SK-N-SH treated with all-trans-retinoic acid at 6 μM for 48 hours (cell line): ENCODE results near the gene RGL1.

ENCODE experiments used
- ARNTL ChIP-seq: fragments of 450-650 bp; formaldehyde crosslinking; IDR thresholded peaks from 2 replicates; pipeline ENCODE4 v1.5.0; 2020; ENCODE audit warnings: low read depth, mild to moderate bottlenecking, moderate library complexity, borderline replicate concordance
- BACH2 ChIP-seq: fragments of 250-450 bp; sonication (Bioruptor Pico); IDR thresholded peaks from 2 replicates; pipeline ENCODE4 v1.9.0; 2021; ENCODE audit warnings: mild to moderate bottlenecking, borderline replicate concordance
- CSDC2 ChIP-seq: fragments of 250-450 bp; sonication (Bioruptor Pico); IDR thresholded peaks from 2 replicates; pipeline ENCODE4 v1.5.0; 2020; ENCODE audit warnings: mild to moderate bottlenecking, moderate library complexity
- ESRRG ChIP-seq: fragments of 250-450 bp; sonication (Bioruptor Pico); IDR thresholded peaks from 2 replicates; pipeline ENCODE4 v1.6.1; 2021; ENCODE audit warnings: mild to moderate bottlenecking
- ISL1 ChIP-seq: fragments of 250-450 bp; sonication (Bioruptor Pico); IDR thresholded peaks from 2 replicates; pipeline ENCODE4 v2.1.2; 2022; ENCODE audit warnings: mild to moderate bottlenecking, moderate library complexity
- OSR1 ChIP-seq: fragments of 250-450 bp; sonication (Bioruptor Pico); IDR thresholded peaks from 2 replicates; pipeline ENCODE4 v1.8.0; 2022; ENCODE audit warnings: moderate library complexity, mild to moderate bottlenecking, inconsistent platforms
- PATZ1 ChIP-seq: fragments of 250-450 bp; sonication (Bioruptor Pico); IDR thresholded peaks from 2 replicates; pipeline ENCODE4 v1.8.0; 2020; ENCODE audit warnings: mild to moderate bottlenecking, moderate library complexity, borderline replicate concordance
- SNAI2 ChIP-seq: fragments of 250-450 bp; sonication (Bioruptor Pico); IDR thresholded peaks from 2 replicates; pipeline ENCODE4 v1.5.0; 2020; ENCODE audit warnings: mild to moderate bottlenecking, moderate library complexity
- TOX ChIP-seq: fragments of 250-450 bp; sonication (Bioruptor Pico); IDR thresholded peaks from 2 replicates; pipeline ENCODE4 v1.8.0; 2021; ENCODE audit warnings: mild to moderate bottlenecking, moderate library complexity, borderline replicate concordance
- ZC3H10 ChIP-seq: fragments of 250-450 bp; sonication (Bioruptor Pico); IDR thresholded peaks from 2 replicates; pipeline ENCODE4 v1.5.1; 2021; ENCODE audit warnings: mild to moderate bottlenecking, moderate library complexity
- ZFP30 ChIP-seq: fragments of 450-650 bp; formaldehyde crosslinking; IDR thresholded peaks from 2 replicates; pipeline ENCODE4 v1.5.0; 2022; ENCODE audit warnings: mild to moderate bottlenecking, moderate library complexity

- TF ChIP-seq BACH2 (CRISPR knock-in tag): no peak
- TF ChIP-seq PATZ1: no peak
- no peak for TF ChIP-seq ZC3H10
- no peak for TF ChIP-seq ISL1 (CRISPR knock-in tag)
- no peak for TF ChIP-seq CSDC2 (CRISPR knock-in tag)
- no peak for TF ChIP-seq ARNTL (CRISPR knock-in tag)
- no peak for TF ChIP-seq ESRRG (CRISPR knock-in tag)
- no peak for TF ChIP-seq OSR1 (CRISPR knock-in tag)
- TF ChIP-seq ZFP30 (CRISPR knock-in tag): no peak
- TF ChIP-seq TOX: no peak
- no peak for TF ChIP-seq SNAI2 (CRISPR knock-in tag)
Measured at GRCh38 chr1:183783342-183783741, 21.6 kb upstream of the RGL1 start.
